GM12891 (cell line): ENCODE results near the gene EEF1AKMT3.

Source experiments
- PAX5 ChIP-seq: IDR thresholded peaks from 2 replicates; pipeline ENCODE4 v1.6.1; 2011; ENCODE audit warnings: low read length, moderate library complexity, mild to moderate bottlenecking; ENCODE audit not compliant: insufficient read depth, severe bottlenecking
- POLR2A ChIP-seq: IDR thresholded peaks from 2 replicates; pipeline ENCODE4 v1.6.1; 2011; ENCODE audit warnings: low read depth, low read length, control low read depth
- POLR2AphosphoS5 ChIP-seq: IDR thresholded peaks from 2 replicates; pipeline ENCODE4 v1.6.1; 2011; ENCODE audit warnings: low read depth, low read length, control low read depth
- POU2F2 ChIP-seq: IDR thresholded peaks from 2 replicates; pipeline ENCODE4 v1.6.1; 2011; ENCODE audit warnings: low read depth, mild to moderate bottlenecking, control low read depth, low read length, moderate library complexity
- SPI1 ChIP-seq: IDR thresholded peaks from 2 replicates; pipeline ENCODE4 v1.6.1; 2011; ENCODE audit warnings: low read depth, low read length, control low read depth

DNA sequence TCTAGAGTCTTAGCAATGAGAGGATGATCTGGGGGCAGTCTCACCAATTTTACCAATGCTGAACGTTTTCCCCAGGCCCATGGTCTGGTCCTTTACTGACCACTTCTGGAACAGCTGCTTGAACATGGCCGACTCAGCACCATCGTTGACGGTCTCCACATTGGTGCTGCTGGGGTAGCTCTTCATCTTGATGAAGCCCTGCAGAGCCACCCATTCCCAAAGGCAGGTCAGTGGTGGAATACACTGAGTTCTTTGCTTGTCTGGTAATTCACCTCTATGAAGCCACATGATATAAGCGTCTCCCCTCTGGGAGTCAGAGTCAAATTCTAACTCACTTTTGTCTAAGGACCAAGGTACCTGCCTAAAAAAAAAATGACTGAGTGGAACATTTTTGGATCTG is 35.9 kb downstream of the EEF1AKMT3 start:
- no peak for TF ChIP-seq POLR2A
- no peak for TF ChIP-seq PAX5
- TF ChIP-seq SPI1, result no peak
- TF ChIP-seq POLR2AphosphoS5, result no peak
- TF ChIP-seq POU2F2, result no peak
